C4-2B (cell line): ENCODE measurements around the gene ARFIP2.
A peak's percentile ranks its signal among the peaks of the same experiment; 100 is the strongest.

Source experiments
- H3K27ac ChIP-seq: fragments of 450-650 bp; 2 replicates; pipeline ENCODE4 v1.5.1; 2017
- CTCF ChIP-seq: fragments of 450-650 bp; conservative IDR thresholded peaks from 2 replicates; pipeline ENCODE4 v1.5.1; 2017; ENCODE audit warnings: mild to moderate bottlenecking
- ZFX ChIP-seq: fragments of 450-650 bp; IDR thresholded peaks from 2 replicates; pipeline ENCODE4 v1.6.1; 2017

The ARFIP2 gene

DNA sequence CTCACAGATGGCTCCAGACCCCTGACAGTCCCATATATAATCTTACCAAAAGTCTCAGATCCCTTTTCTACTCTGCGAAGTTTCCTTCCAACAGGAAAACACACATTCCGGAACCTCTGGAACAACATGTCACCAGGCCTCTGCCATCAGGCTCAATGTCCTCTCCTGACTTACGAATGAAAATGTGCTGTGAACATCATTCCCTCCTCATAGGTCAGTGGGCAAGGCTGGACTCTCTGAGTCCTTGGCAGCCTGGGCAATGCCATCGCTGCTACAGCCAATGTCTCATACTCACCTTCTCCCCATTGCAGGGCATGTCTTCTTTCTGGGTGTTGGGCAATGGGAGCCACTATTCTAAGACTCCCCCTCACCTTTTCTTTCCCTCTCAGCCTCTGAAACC is 38.7 kb downstream of the ARFIP2 start:
- no peak for TF ChIP-seq ZFX
- TF ChIP-seq CTCF, result no peak
- no peak overlapping the region for H3K27ac ChIP-seq

GRCh38 chr11:6440906-6441358 is 40.2 kb downstream of the ARFIP2 start, which contains the start of gene HPX:
Gene HPX, minus strand, starts transcription at chr11:6440987. Its CDS starts 24 bp downstream, at chr11:6440963.
- H3K27ac ChIP-seq, result no peak within 1 kb of the TSS
- TF ChIP-seq ZFX (no peak), CTCF (no peak)

- TF ChIP-seq CTCF, result peak; percentile 89
- no peak for TF ChIP-seq ZFX
- H3K27ac ChIP-seq, result no peak overlapping the region
Measured at GRCh38 chr11:6438979-6439571, 42.1 kb downstream of the ARFIP2 start.

- no peak for TF ChIP-seq CTCF
- TF ChIP-seq ZFX, result no peak
- H3K27ac ChIP-seq, result no peak overlapping the region
Measured at GRCh38 chr11:6437993-6438392, 43.1 kb downstream of the ARFIP2 start.

DNA sequence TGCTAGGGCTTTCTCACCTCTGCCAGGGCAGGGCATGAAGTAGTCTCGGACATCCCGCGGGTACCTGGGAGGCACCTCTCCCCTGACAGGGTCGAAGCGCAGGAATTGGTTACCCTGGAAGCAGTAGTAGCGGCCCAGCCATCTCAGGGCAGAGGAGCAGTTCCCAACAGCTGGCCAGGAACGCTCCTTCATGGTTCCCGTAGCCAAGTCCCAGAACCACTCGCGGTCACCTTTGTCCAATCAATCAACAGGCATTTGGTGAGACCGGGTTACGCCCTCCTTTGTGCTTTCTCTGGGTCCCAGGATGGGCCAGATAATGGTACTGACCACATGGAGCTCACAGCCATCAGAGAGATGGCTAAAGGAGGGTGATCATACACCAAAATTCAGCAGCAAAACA is 43.7 kb downstream of the ARFIP2 start:
- TF ChIP-seq CTCF (no peak), ZFX (no peak)
- no peak overlapping the region for H3K27ac ChIP-seq

DNA sequence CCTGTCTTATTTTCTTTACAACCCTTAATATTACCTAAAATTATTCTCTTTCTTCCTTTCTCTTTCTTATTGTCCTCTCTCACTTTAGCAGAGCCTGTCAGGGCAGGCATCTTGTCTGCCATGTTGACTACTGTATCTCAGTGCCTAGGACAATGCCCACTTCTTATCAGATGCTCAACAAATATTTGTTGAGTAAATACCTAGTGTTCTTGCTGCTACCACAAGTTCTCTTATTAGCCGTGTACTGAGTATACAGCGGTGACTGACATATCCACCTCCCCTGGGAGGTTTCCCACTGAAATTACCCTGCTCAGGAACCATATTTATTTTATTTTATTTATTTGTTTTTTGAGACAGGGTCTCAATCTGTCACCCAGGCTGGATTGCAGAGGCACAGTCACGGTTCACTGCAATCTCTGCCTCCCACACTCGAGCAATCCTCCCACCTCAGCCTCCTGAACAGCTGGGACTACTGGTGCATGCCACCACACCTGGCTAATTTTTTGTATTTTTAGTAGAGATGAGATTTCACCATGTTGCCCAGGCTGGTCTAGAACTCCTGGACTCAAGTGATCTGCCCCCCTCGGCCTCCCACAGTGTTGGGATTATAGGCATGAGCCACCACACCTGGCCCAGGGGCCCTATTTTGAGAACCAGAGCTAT is 47.0 kb downstream of the ARFIP2 start:
- H3K27ac ChIP-seq, result peak overlapping the region; percentile 58
- no peak for TF ChIP-seq CTCF
- TF ChIP-seq ZFX, result no peak

- TF ChIP-seq ZFX (no peak), CTCF (no peak)
- H3K27ac ChIP-seq, result no peak overlapping the region
Measured at GRCh38 chr11:6431861-6432260, 49.3 kb downstream of the ARFIP2 start.
